ENCODE measurements around the gene ATP5F1E. TPM values are rescaled to one million over a fixed set of nuclear protein-coding genes. Genes with fewer than 3 reads are reported as not detected.

ATP5F1E gene
- total and polyA plus RNA-seq, 4 donors: 11.7 to 148 (median 27.7) TPM

- H3K27ac ChIP-seq (ENCODE audit: low read depth in 1 of 2, low read length in 2 of 2): no peak overlapping the region
These were observed 23.3 kb downstream of the ATP5F1E start for GRCh38 chr20:59008715-59009336.

GRCh38 chr20:59007665-59008511 is 24.2 kb downstream of the ATP5F1E start:
- H3K4me1 ChIP-seq (ENCODE audit: control insufficient read depth in 4 of 4, insufficient read depth in 4 of 4, low read length in 3 of 4): peaks cover 11 to 38% (median 26%) of the 10 kb centered on the region in 4 donors
- H3K36me3 ChIP-seq (ENCODE audit: control insufficient read depth in 4 of 4, insufficient read depth in 3 of 4, low read depth in 1 of 4, low read length in 3 of 4): peaks cover 0 to 4% (median 2%) of the 10 kb centered on the region in 4 donors
- TF ChIP-seq TAF1 (conservative IDR thresholded peaks at IDR 0.05): no peak
- no peak for TF ChIP-seq SP1 (IDR thresholded peaks at IDR 0.05)
- TF ChIP-seq JUND (IDR thresholded peaks at IDR 0.05): no peak
- TF ChIP-seq GABPA (IDR thresholded peaks at IDR 0.05 in 1 of 2, conservative IDR thresholded peaks at IDR 0.05 in 1 of 2): no peak
- TF ChIP-seq YY1 (IDR thresholded peaks at IDR 0.05): no peak
- TF ChIP-seq RXRA (IDR thresholded peaks at IDR 0.05): no peak
- no peak for TF ChIP-seq EGR1 (IDR thresholded peaks at IDR 0.05; ENCODE audit: low read depth in 2 of 2)
- no peak for TF ChIP-seq MAX (IDR thresholded peaks at IDR 0.05)
- TF ChIP-seq REST (IDR thresholded peaks at IDR 0.05): no peak
- TF ChIP-seq NR2F2 (IDR thresholded peaks at IDR 0.05): no peak
- no peak for TF ChIP-seq HNF4A (conservative IDR thresholded peaks at IDR 0.05)
- no peak for DNase-seq (ENCODE audit: low spot score)
- peak overlapping the region in 1 of 3 donors; percentile 83 for H3K4me3 ChIP-seq (ENCODE audit: low read depth in 1 of 3, low read length in 3 of 3)
- H3K9ac ChIP-seq (ENCODE audit: low read depth in 1 of 2, low read length in 2 of 2): no peak overlapping the region
- 89% methylated on average over 24 of the region's 24 CpGs for WGBS
- H3K27me3 ChIP-seq (ENCODE audit: control insufficient read depth in 4 of 4, insufficient read depth in 4 of 4, low read length in 3 of 4): no peaks in the 10 kb centered on the region
- peak overlapping the region; percentile 82 to 92 for H3K27ac ChIP-seq (ENCODE audit: low read depth in 1 of 2, low read length in 2 of 2)
- H3K9me3 ChIP-seq (ENCODE audit: control insufficient read depth in 4 of 4, low read length in 3 of 4): no peaks in the 10 kb centered on the region

More at GRCh38 chr20:59008715-59009336, 23.3 kb downstream of the ATP5F1E start:
- peak; percentile 33 for DNase-seq (ENCODE audit: low spot score)
- no peaks in the 10 kb centered on the region for H3K9me3 ChIP-seq (ENCODE audit: control insufficient read depth in 4 of 4, low read length in 3 of 4)
- no peaks in the 10 kb centered on the region for H3K27me3 ChIP-seq (ENCODE audit: control insufficient read depth in 4 of 4, insufficient read depth in 4 of 4, low read length in 3 of 4)
- H3K4me3 ChIP-seq (ENCODE audit: low read depth in 1 of 3, low read length in 3 of 3): no peak overlapping the region
- WGBS: 91% methylated on average over 8 of the region's 8 CpGs
- H3K4me1 ChIP-seq (ENCODE audit: control insufficient read depth in 4 of 4, insufficient read depth in 4 of 4, low read length in 3 of 4): peaks cover 11 to 30% (median 21%) of the 10 kb centered on the region in 4 donors
- H3K9ac ChIP-seq (ENCODE audit: low read depth in 1 of 2, low read length in 2 of 2): no peak overlapping the region
- no peak for TF ChIP-seq JUND (IDR thresholded peaks at IDR 0.05)
- TF ChIP-seq ZBTB33 (IDR thresholded peaks at IDR 0.05): no peak
- no peak for TF ChIP-seq CTCF (IDR thresholded peaks at IDR 0.05; ENCODE audit: low read depth, low read length, missing input control)
- no peak for TF ChIP-seq MAX (IDR thresholded peaks at IDR 0.05)
- H3K36me3 ChIP-seq (ENCODE audit: control insufficient read depth in 4 of 4, insufficient read depth in 3 of 4, low read depth in 1 of 4, low read length in 3 of 4): peaks cover 0 to 2% (median 0%) of the 10 kb centered on the region in 4 donors

Measured in liver (tissue), 9 donors.